ENCODE results near the gene COX15.
"Not testable (repeated sequence)": the region's sequence is repeated elsewhere in the genome, so short reads cannot be mapped to it uniquely, and the experiment has no call there.

COX15 gene

GRCh38 chr10:99740260-99740659 lies 8.3 kb upstream of the COX15 start:
- DNase-seq = no peak

DNA sequence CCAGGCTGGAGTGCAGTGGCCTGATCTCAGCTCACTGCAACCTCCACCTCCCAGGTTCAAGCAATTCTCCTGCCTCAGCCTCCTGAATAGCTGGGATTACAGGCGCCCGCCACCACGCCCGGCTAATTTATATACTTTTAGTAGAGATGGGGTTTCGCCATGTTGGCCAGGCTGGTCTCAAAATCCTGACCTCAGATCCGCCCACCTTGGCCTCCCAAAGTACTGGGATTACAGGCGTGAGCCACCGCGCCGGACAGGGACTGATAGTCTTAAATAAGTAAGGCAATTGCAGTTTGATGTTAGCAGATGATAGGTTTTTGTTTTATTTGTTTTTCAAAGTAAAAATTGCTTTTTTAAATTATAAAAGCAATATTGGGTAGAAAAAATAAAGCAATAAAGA lies 2.2 kb upstream of the COX15 start:
- not testable (repeated sequence) for DNase-seq

DNA sequence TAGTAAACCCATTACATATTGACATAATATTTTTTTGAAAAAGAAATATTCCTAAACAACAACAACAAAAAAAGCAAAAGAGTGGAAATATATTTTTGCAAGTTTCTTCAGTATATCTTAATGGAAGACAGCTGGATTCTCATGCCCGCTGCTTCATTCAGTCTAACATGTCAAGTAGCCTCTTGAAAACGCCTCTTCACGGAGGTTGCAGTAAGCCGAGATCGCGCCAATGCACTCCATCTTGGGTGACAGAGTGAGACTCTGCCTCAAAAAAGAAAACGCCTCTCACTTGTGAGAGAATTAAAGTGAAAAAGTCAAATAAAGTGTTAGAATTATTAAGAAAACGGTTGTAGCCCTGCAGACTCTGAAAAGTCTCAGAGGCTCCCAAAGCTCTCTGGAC lies 1.4 kb upstream of the COX15 start:
- no peak for DNase-seq

- no peak for DNase-seq
Measured at GRCh38 chr10:99731306-99732032, 458 bp downstream of the COX15 start.

GRCh38 chr10:99730026-99730425 lies 1.9 kb downstream of the COX15 start:
- DNase-seq = no peak

DNA sequence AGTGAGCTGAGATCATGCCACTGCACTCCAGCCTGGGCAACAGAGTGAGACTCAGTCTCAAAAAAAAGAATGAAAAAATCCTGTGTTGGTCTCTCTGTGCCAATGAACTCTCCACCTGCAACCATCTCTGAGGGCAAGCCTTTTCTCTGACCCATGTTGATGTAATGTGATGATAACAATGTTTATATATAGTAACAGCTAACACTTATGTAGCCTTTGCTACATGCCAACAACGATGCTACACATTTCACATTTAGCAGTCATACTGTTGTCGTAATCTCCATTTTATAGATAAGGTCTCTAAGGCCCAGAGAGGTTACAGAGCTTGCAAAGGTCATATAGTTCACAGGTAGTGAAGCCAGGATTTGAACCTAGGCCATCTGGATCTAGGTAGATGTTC lies 11.5 kb downstream of the COX15 start:
- no peak for DNase-seq

DNA sequence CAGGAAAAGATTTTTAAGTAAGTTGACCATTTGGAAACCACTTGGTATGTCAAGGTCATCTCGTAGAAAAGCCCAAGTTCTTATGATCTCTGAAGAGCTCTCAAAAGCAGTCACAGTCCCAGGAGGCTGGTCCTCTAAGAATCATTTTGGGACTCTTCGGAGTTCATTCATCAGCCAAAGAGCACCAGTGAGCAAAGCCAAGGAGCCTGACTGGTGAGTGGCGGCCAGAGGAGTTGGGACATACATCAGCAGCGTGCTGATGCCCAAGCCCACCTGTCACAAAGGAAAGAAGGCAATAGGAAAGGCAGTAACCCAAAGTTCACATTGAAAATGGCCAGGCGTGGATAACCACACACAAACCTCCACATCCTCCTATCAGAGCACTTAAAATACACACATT lies 17.5 kb downstream of the COX15 start:
- DNase-seq = no peak

GRCh38 chr10:99711129-99711719 lies 20.7 kb downstream of the COX15 start:
- peak; percentile 52 for DNase-seq

- no peak for DNase-seq
Measured at GRCh38 chr10:99709480-99710229, 22.3 kb downstream of the COX15 start.

- DNase-seq = no peak
Measured at GRCh38 chr10:99708428-99709012, 23.4 kb downstream of the COX15 start.

DNA sequence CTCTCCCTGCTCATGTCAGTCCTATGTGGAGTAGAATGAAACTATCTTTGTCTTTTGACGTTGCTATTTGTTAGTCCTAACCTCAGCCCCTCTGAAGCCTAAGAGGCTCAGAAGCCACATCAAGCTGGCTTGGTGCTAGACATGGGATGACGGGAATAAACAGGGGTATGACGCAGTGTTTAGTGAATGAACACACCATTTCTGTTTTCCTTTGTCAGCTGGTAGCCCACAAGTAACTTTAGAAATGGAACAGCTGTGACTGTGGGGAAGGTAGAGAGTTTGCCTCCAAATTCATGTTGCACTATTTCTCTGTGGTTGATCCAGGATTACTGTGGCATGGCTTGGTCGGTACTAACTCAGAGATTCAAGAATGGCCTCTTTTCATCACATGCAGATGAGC lies 31.3 kb downstream of the COX15 start:
- DNase-seq = no peak

- no peak for DNase-seq
Measured at GRCh38 chr10:99698504-99699080, 33.3 kb downstream of the COX15 start.

- no peak for DNase-seq
Measured at GRCh38 chr10:99695761-99696160, 36.2 kb downstream of the COX15 start.

DNA sequence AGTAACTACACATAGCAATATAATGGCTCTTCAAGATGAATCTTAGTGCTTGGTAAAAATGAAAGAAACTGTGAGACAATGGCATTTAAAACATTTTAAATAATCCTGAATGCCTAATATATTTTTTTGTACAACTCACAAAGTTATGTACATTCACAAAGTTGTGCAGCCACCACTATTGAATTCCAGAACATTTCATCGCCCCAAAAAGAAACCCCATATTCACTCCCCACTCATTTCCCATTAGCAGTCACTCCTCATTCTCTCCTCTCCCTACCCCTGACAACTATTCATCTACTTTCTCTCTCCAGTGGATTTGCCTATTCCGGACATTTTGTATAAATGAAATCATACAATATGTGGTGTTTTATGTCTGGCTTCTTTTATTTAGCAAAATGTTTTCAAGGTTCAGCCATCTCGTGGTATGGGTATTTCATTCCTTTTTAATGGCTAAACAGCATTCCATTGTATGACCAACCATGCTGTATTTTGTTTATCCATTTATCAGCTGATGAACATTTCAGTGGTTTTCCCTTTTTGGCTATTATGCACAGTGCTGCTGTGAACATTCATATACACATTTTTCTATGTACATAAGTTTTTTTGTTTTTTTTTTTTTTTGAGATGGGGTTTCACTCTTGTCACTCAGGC lies 37.9 kb downstream of the COX15 start:
- DNase-seq = no peak

GRCh38 chr10:99689461-99689860 lies 42.5 kb downstream of the COX15 start:
- no peak for DNase-seq

GRCh38 chr10:99685597-99685967 lies 46.3 kb downstream of the COX15 start:
- no peak for DNase-seq

DNA sequence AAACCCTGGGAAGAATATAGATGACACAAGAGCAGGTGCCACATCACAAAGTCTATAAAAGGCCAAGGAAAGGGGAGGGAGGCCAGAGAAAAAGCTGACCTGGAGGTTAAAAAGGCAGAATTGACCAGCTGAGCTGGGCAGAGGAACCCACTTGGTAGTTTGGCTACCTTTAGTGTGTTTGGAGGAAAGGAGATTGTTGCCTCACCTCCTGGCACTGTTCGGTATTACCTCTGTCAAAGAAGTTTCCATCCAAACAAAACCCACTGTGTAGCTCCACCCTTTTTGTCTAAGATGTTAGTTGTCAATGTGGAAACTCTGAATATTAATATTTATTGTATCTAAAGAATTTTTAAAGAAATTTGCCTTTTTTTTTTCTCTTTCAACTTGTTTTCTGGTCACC lies 49.2 kb downstream of the COX15 start:
- no peak for DNase-seq
